Measurements from ENCODE around the gene ADAP2.
"Not testable (repeated sequence)": the region's sequence is repeated elsewhere in the genome, so short reads cannot be mapped to it uniquely, and the experiment has no call there.

DNA sequence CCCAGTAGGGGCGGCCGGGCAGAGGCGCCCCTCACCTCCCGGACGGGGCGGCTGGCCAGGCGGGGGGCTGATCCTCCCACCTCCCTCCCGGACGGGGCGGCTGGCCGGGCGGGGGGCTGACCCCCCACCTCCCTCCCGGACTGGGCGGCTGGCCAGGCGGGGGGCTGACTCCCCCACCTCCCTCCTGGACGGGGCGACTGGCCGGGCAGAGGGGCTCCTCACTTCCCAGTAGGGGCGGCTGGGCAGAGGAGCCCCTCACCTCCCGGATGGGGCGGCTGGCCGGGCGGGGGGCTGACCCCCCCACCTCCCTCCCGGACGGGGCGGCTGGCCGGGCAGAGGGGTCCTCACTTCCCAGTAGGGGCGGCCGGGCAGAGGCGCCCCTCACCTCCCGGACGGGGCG lies 58.2 kb downstream of the ADAP2 start:
- not testable (repeated sequence) for TF ChIP-seq POLR2A (IDR thresholded peaks at IDR 0.05)
- TF ChIP-seq, protein P1, sequence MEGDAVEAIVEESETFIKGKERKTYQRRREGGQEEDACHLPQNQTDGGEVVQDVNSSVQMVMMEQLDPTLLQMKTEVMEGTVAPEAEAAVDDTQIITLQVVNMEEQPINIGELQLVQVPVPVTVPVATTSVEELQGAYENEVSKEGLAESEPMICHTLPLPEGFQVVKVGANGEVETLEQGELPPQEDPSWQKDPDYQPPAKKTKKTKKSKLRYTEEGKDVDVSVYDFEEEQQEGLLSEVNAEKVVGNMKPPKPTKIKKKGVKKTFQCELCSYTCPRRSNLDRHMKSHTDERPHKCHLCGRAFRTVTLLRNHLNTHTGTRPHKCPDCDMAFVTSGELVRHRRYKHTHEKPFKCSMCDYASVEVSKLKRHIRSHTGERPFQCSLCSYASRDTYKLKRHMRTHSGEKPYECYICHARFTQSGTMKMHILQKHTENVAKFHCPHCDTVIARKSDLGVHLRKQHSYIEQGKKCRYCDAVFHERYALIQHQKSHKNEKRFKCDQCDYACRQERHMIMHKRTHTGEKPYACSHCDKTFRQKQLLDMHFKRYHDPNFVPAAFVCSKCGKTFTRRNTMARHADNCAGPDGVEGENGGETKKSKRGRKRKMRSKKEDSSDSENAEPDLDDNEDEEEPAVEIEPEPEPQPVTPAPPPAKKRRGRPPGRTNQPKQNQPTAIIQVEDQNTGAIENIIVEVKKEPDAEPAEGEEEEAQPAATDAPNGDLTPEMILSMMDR (IDR thresholded peaks at IDR 0.05), result not testable (repeated sequence)

All from testis (tissue), 2 donors.